ENCODE data around the gene RPS6KL1. TPM values are rescaled to one million over a fixed set of nuclear protein-coding genes. Genes with fewer than 3 reads are reported as not detected.

The RPS6KL1 gene
- total RNA-seq, 1 experiment from 2014 or later, result 18.8 TPM

GRCh38 chr14:74952180-74952665 lies 29.2 kb upstream of the RPS6KL1 start:
- no peaks in the 10 kb centered on the region; the same call in 1 of the 2 replicates for H3K4me1 ChIP-seq (ENCODE audit: insufficient read depth, low read length)
- WGBS (ENCODE audit: extremely low coverage, insufficient read length, low lambda C conversion rate), result no CpG with 5 or more reads among the region's 6 CpGs
- H3K18ac ChIP-seq (ENCODE audit: insufficient read length, low read depth, low read length), result no peak overlapping the region
- no peak overlapping the region for H4K8ac ChIP-seq (replicated peaks; ENCODE audit: insufficient read length, low read depth, low read length)
- H2BK12ac ChIP-seq (ENCODE audit: insufficient read length, low read depth, low read length), result no peak overlapping the region
- no peaks in the 10 kb centered on the region for H3K79me1 ChIP-seq (ENCODE audit: insufficient read depth, low read depth, low read length, poor library complexity, severe bottlenecking)
- H3K27ac ChIP-seq (ENCODE audit: insufficient read length, low read depth, low read length), result no peak overlapping the region
- no peak overlapping the region for H2BK120ac ChIP-seq (ENCODE audit: low read depth, low read length, poor library complexity, severe bottlenecking)
- H3K9ac ChIP-seq (ENCODE audit: extremely low read depth, insufficient read length, low read length), result no peak overlapping the region
- no peak overlapping the region for H4K5ac ChIP-seq (ENCODE audit: insufficient read length, low read depth, low read length)
- no peaks in the 10 kb centered on the region; the same call in 1 of the 2 replicates for H3K27me3 ChIP-seq (ENCODE audit: insufficient read depth, low read length)
- no peak overlapping the region for H2AFZ ChIP-seq (ENCODE audit: low read length)
- H3K36me3 Mint-ChIP-seq (ENCODE audit: insufficient read depth in 1 of 3, low read depth in 3 of 3), result no peaks in the 10 kb centered on the region; a peak in 1 of 7 replicates
- no peak overlapping the region; a peak in 1 of 5 replicates for H3K4me3 Mint-ChIP-seq
- TF ChIP-seq CTCF (conservative IDR thresholded peaks at IDR 0.05), result no peak
- H2BK15ac ChIP-seq (ENCODE audit: low read depth, low read length), result no peak overlapping the region
- no peak overlapping the region for H3K23ac ChIP-seq (ENCODE audit: insufficient read length, low read depth, low read length)
- H3T11ph ChIP-seq (ENCODE audit: low read length), result no peak overlapping the region
- no peaks in the 10 kb centered on the region for H3K79me2 ChIP-seq (ENCODE audit: insufficient read depth, low read length)
- H4K20me1 ChIP-seq (ENCODE audit: control insufficient read depth, insufficient read depth, insufficient read length), result peaks cover 5% of the 10 kb centered on the region
- H3K4me1 Mint-ChIP-seq, result peaks cover 10 to 15% of the 10 kb centered on the region in 2 experiments
- H3K14ac ChIP-seq (ENCODE audit: insufficient read depth, low read length), result no peak overlapping the region; the same call in 1 of the 2 replicates
- no peak overlapping the region for H2BK5ac ChIP-seq (ENCODE audit: insufficient read length, low read length)
- no peak overlapping the region for H4K91ac ChIP-seq (ENCODE audit: insufficient read length, low read depth, low read length)
- no peak overlapping the region for H2BK20ac ChIP-seq (ENCODE audit: low read depth, low read length, poor library complexity, severe bottlenecking)
- H3K27me3 Mint-ChIP-seq (ENCODE audit: low read depth), result peaks cover 15% of the 10 kb centered on the region
- no peak for DNase-seq
- H3K4ac ChIP-seq (ENCODE audit: low read depth, low read length), result no peak overlapping the region
- no peaks in the 10 kb centered on the region for H3K9me3 Mint-ChIP-seq
- H3K23me2 ChIP-seq (ENCODE audit: insufficient read length, low read depth, low read length, poor library complexity, severe bottlenecking), result no peaks in the 10 kb centered on the region
- no peaks in the 10 kb centered on the region for H3K9me3 ChIP-seq (ENCODE audit: control insufficient read depth, low read depth, low read length)
- H3K56ac ChIP-seq (ENCODE audit: insufficient read length, low read depth, low read length), result no peak overlapping the region
- no peak overlapping the region; a peak in 1 of 7 replicates for H3K27ac Mint-ChIP-seq
- H3K4me2 ChIP-seq (ENCODE audit: insufficient read depth, insufficient read length, low read length), result no peak overlapping the region
- no peak overlapping the region for H2AK5ac ChIP-seq (ENCODE audit: insufficient read length, low read length)
